Duodenal mucosa (tissue), 2 donors: ENCODE data around the gene UBE2E2.

ENCODE experiments used
- H3K27ac ChIP-seq: one replicate; pipeline ENCODE4 v1.7.0; 2013; ENCODE audit warnings: low read depth, low read length
- H3K27me3 ChIP-seq, 2 donors: one replicate each; pipeline ENCODE4 v1.7.0; 2013; ENCODE audit warnings: low read length in 2 of 2, control low read depth in 1 of 2; ENCODE audit not compliant: insufficient read depth in 2 of 2, control insufficient read depth in 1 of 2
- H3K36me3 ChIP-seq, 2 donors: one replicate each; pipeline ENCODE4 v1.7.0; 2013; ENCODE audit warnings: low read length in 2 of 2, control low read depth in 1 of 2; ENCODE audit not compliant: insufficient read depth in 2 of 2, control insufficient read depth in 1 of 2
- H3K4me1 ChIP-seq, 2 donors: one replicate each; pipeline ENCODE4 v1.7.0; 2013; ENCODE audit warnings: low read length in 2 of 2, control low read depth in 1 of 2; ENCODE audit not compliant: insufficient read depth in 2 of 2, control insufficient read depth in 1 of 2
- H3K4me3 ChIP-seq, 2 donors: one replicate each; pipeline ENCODE4 v1.7.0; 2013; ENCODE audit warnings: low read length in 2 of 2, low read depth in 1 of 2
- H3K9ac ChIP-seq, 2 donors: one replicate each; pipeline ENCODE4 v1.7.0; 2013; ENCODE audit warnings: low read length in 2 of 2, low read depth in 1 of 2
- H3K9me3 ChIP-seq, 2 donors: one replicate each; pipeline ENCODE4 v1.7.0; 2013; ENCODE audit warnings: low read length in 2 of 2, control low read depth in 1 of 2; ENCODE audit not compliant: control insufficient read depth in 1 of 2

The UBE2E2 gene

DNA sequence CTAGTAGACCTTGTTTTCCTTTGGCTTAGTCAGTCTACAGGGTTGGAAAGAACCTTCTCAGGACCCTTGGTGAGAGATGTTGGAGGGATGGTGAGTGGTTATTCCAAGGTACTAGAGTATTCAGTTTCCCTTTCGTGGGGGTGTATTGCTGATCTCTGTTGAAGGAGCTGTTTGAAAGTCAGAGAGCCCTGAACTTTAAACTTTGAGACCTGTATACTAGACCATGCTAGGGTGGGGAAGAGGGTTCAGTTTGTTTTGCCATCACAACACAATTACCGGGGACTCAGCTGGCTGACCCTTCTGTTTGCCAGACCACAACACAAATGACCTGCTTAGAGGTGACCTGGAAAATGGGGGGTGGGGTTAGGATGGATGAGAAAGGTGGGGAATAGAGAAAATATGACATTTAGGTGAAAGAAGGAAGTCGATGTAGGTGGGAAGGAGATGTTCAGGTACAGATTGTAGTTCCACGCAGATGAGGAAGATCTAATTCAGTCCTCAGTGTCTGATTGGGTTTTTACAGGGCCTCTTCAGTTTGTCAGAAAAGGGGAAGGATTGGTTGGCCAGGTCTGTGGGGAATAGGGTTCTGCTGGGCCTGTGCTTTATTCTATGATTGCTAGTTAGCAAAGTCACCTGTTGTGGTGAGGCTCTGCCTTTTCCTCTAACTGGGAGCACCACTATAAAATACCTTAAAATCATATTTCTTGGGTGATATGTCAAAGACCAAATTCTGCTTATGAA, 6.8 kb downstream of the UBE2E2 start:
- H3K27ac ChIP-seq, result no peak overlapping the region
- H3K9me3 ChIP-seq, result no peaks in the 10 kb centered on the region
- H3K9ac ChIP-seq, result no peak overlapping the region

DNA sequence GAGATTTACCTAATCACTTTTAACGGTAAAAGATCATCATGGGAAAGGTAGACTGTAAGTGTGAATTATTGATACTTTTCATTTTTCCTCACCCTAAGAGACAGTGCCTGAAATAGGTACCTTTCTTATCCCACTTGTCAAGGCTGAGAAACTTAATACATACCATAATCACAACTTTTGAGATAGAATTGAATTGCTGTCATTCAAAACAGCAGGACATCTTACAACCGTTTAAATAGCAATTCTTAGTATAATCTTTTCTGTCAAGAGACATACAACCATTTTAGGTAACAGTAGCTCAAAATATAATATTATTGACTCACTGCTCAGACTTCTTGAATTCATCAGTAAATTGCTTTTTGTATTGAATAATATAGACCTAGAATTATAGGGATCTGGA, 10.7 kb downstream of the UBE2E2 start:
- Histone ChIP-seq H3K36me3 (no peaks in the 10 kb centered on the region), H3K27ac (no peak overlapping the region), H3K9ac (no peak overlapping the region), H3K9me3 (no peaks in the 10 kb centered on the region), H3K27me3 (no peaks in the 10 kb centered on the region), H3K4me1 (peaks cover under 1 to 4% of the 10 kb centered on the region in 2 donors), H3K4me3 (no peak overlapping the region)

More for the DNA sequence above, 6.8 kb downstream of the UBE2E2 start:
- Histone ChIP-seq H3K4me3 (no peak overlapping the region), H3K36me3 (no peaks in the 10 kb centered on the region), H3K27me3 (no peaks in the 10 kb centered on the region), H3K4me1 (peaks cover 0 to 4% of the 10 kb centered on the region in 2 donors)

DNA sequence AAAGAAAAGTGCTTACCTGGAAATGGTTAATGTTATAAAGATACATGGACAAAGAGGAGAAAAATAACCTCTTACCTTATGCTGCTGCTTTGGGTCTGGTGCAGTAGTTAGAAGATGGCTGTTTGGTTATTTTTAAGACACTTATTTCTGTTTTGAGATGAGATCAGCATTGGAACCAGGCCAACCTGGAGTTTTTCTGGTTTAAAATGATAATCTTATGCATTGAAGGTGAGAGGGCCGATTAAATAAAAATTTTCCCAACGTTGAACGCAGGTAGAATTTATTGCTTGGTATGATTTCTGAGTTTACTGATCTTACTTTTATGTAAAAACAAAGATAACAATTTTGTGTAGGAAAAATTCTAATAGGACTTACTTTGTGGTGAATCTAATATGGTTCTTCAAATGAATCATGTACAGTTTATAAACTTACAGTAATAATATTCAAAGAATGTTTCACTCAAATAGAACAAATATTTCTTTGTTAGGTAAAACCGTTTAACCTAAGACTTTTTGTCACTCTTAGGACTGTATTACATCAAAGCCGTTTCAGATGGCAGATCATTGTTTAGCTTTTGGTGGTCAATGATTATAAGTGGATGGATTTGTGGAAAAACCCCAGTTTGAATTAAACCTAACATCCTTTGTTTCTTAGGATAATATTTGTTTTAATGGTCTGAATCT, 14.9 kb downstream of the UBE2E2 start:
- H3K27me3 ChIP-seq, result no peaks in the 10 kb centered on the region
- H3K9me3 ChIP-seq, result no peaks in the 10 kb centered on the region
- no peak overlapping the region for H3K9ac ChIP-seq
- peaks cover 6 to 9% of the 10 kb centered on the region in 2 donors for H3K4me1 ChIP-seq
- no peaks in the 10 kb centered on the region for H3K36me3 ChIP-seq
- no peak overlapping the region for H3K4me3 ChIP-seq
- no peak overlapping the region for H3K27ac ChIP-seq

DNA sequence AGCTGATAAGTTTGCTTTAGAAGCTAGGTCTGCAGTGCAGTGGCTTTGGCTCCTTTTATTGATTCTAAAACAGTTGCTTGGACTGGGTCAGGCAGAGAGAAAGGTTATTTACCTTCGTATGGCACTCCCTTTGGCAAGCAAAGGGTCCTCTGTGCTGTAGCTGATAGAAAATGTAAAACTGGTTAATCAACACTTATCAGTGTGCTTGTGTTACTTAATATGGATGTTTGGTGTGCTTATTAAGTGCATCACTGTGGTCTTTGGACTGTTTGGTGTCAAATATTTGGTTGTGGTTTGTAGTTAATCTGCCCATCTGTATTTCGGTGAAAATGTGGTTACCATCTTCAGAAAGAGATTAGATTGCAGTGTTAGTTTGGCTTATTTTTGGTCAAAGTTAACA, 16.0 kb downstream of the UBE2E2 start:
- Histone ChIP-seq H3K4me3 (no peak overlapping the region), H3K36me3 (no peaks in the 10 kb centered on the region), H3K9ac (no peak overlapping the region), H3K27me3 (no peaks in the 10 kb centered on the region), H3K9me3 (no peaks in the 10 kb centered on the region), H3K4me1 (peaks cover 6 to 9% of the 10 kb centered on the region in 2 donors), H3K27ac (no peak overlapping the region)

DNA sequence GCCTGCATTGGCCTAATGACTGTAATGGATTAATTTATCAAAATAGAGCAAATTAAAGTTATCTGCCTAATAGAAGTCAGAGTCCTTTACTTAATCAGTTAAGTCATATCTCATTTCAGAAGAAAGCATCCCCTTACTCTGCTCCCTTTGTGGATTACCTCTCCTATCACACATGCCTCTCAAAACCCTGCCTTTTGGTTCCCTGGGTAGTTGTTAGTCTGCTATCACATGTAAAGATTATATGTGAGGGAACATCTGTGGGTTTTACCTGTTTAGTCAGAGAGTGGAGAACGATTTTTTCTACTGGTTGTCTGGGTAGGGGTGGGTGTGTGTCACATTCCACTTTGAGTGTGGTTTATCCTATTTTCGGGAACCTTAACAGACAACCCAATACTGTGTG, 16.4 kb downstream of the UBE2E2 start:
- Histone ChIP-seq H3K9me3 (no peaks in the 10 kb centered on the region), H3K36me3 (no peaks in the 10 kb centered on the region), H3K4me1 (peaks cover 6 to 9% of the 10 kb centered on the region in 2 donors), H3K4me3 (no peak overlapping the region), H3K27me3 (no peaks in the 10 kb centered on the region), H3K9ac (no peak overlapping the region), H3K27ac (no peak overlapping the region)

DNA sequence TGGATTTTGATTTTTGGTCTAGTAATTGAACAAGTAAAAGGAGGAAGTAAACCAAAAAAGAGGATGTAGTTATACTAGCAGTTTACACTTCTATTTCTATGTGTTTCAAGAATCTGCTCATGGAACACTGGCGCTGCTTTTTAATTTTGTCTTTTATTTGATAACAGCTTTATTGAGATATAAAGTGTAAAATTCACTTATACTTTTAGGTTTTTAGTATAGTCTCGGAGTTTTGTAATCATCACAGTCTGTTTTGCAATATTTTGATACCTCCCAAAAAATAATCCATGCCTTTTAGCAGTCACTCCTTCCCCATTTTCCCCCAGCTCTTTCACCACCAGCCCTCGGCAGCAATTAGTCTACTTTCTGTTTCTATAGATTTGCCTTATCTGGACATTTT, 18.0 kb downstream of the UBE2E2 start:
- Histone ChIP-seq H3K27ac (no peak overlapping the region), H3K27me3 (no peaks in the 10 kb centered on the region), H3K4me3 (no peak overlapping the region), H3K4me1 (peaks cover 6 to 9% of the 10 kb centered on the region in 2 donors), H3K36me3 (no peaks in the 10 kb centered on the region), H3K9ac (no peak overlapping the region), H3K9me3 (no peaks in the 10 kb centered on the region)

DNA sequence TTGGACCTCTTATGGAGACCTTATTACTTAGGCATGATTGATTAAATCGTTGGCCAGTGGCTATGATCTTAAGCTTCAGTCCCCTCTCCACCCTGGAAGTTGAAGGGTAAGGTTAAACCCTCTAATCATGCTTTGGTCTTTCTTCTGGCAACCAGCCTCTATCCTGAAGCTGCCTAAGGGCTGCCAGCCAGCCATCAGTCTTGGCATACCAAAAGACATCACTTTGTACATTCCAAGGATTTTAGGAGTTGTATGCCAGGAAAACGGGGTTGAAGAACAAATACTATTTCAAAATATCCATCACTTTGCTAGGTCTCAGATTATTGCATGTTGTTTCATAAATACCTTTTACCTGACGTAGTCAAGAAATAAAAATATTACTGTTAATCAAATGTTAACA, 28.9 kb downstream of the UBE2E2 start:
- Histone ChIP-seq H3K36me3 (no peaks in the 10 kb centered on the region), H3K9ac (no peak overlapping the region), H3K4me1 (no peaks in the 10 kb centered on the region), H3K4me3 (no peak overlapping the region), H3K27ac (no peak overlapping the region), H3K9me3 (no peaks in the 10 kb centered on the region), H3K27me3 (no peaks in the 10 kb centered on the region)

DNA sequence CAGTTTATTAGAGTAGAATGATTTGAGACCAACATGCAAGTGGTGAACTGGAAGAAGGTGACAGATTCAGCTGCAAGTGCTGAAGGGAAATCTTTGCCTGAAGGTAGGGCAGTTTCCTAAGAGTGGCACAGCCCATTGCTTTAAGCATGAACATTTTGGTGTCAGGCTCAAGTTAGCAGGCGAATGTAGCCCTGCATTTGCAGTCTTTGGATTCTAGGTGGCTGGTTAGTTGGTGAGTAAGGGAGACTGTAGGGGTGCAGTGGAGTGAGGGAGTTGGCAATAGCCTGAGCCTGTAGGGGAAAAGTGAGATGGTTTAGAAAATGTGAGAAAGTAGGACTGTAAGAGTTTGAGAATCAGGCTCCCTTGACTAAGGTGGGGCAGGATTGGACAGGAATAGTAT, 29.7 kb downstream of the UBE2E2 start:
- Histone ChIP-seq H3K9ac (no peak overlapping the region), H3K9me3 (no peaks in the 10 kb centered on the region), H3K4me1 (no peaks in the 10 kb centered on the region), H3K27ac (no peak overlapping the region), H3K27me3 (no peaks in the 10 kb centered on the region), H3K4me3 (no peak overlapping the region), H3K36me3 (no peaks in the 10 kb centered on the region)

DNA sequence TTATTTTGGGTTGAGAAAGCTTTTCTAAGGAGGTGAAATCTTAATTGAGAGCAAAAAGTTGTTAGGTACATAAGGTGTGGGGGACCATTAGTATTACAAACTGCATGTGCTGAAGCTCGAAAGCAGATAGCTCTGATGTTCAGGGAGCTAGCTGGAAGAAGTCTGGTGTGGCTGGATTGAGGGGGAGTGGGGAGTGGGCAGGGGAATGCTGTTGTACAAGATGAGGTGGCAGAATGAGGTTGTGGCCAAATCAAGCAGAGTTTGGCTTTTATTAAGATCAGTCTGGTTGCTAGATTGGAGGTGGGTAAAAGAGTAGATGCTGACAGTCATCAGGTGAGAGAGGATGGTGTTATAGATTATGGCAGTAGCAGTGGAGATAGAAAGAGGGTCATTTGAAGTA, 32.1 kb downstream of the UBE2E2 start:
- Histone ChIP-seq H3K27ac (no peak overlapping the region), H3K9ac (no peak overlapping the region), H3K36me3 (no peaks in the 10 kb centered on the region), H3K4me3 (no peak overlapping the region), H3K9me3 (no peaks in the 10 kb centered on the region), H3K27me3 (no peaks in the 10 kb centered on the region), H3K4me1 (no peaks in the 10 kb centered on the region)

DNA sequence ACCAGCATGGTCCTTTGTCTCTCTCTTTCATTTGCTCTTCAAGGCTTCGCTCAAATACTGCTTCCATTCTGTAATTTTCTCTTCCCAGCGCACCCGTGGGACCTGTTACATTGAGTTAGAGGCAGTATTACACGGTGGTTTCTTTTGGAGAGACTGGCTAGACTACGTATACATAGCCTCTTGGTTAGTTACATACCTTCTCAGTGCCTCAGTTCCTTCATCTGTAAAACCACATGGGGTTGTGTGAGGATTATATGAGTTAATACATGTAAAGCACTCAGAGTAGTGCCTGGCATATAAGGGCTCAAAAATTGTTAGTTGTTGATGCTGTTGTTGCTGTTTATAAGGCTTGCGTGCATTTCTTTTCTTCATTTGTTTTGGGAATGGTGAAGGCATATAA, 33.8 kb downstream of the UBE2E2 start:
- no peak overlapping the region for H3K27ac ChIP-seq
- no peaks in the 10 kb centered on the region for H3K9me3 ChIP-seq
- H3K27me3 ChIP-seq, result no peaks in the 10 kb centered on the region
- H3K36me3 ChIP-seq, result no peaks in the 10 kb centered on the region
- no peak overlapping the region for H3K9ac ChIP-seq
- H3K4me3 ChIP-seq, result no peak overlapping the region
- no peaks in the 10 kb centered on the region for H3K4me1 ChIP-seq
